Fibroblast of upper back skin (primary cell): Measurements from ENCODE around the gene PPM1H.

ENCODE experiments used
- DNase-seq: peaks from one replicate; pipeline ENCODE4 v3.0.0-alpha.2; 2013

The PPM1H gene

GRCh38 chr12:62631471-62632410, 303.2 kb downstream of the PPM1H start:
- peak; percentile 99 for DNase-seq

- no peak for DNase-seq
These were observed 304.8 kb downstream of the PPM1H start for GRCh38 chr12:62629971-62630739.

- DNase-seq: no peak
These were observed 305.5 kb downstream of the PPM1H start for GRCh38 chr12:62629413-62629812.

- DNase-seq: no peak
These were observed 307.8 kb downstream of the PPM1H start for GRCh38 chr12:62627181-62627580.

GRCh38 chr12:62625228-62625627, 309.7 kb downstream of the PPM1H start:
- peak; percentile 73 for DNase-seq

GRCh38 chr12:62622177-62622576, 312.8 kb downstream of the PPM1H start:
- DNase-seq: no peak

- no peak for DNase-seq
These were observed 313.8 kb downstream of the PPM1H start for GRCh38 chr12:62621101-62621638.

GRCh38 chr12:62618930-62619329, 316.0 kb downstream of the PPM1H start:
- DNase-seq: no peak

GRCh38 chr12:62618319-62618718, 316.6 kb downstream of the PPM1H start:
- no peak for DNase-seq

GRCh38 chr12:62613081-62613480, 321.9 kb downstream of the PPM1H start:
- DNase-seq: peak; percentile 58

- DNase-seq: no peak
These were observed 328.3 kb downstream of the PPM1H start for GRCh38 chr12:62606654-62607053.

- no peak for DNase-seq
These were observed 329.0 kb downstream of the PPM1H start for GRCh38 chr12:62605981-62606380.

- peak; percentile 59 for DNase-seq
These were observed 330.1 kb downstream of the PPM1H start for GRCh38 chr12:62604871-62605270.

- DNase-seq: no peak
These were observed 330.6 kb downstream of the PPM1H start for GRCh38 chr12:62604373-62604772.

GRCh38 chr12:62603811-62604098, 331.2 kb downstream of the PPM1H start:
- no peak for DNase-seq

GRCh38 chr12:62603061-62603810, 331.7 kb downstream of the PPM1H start:
- peak; percentile 85 for DNase-seq

- peak; percentile 92 for DNase-seq
These were observed 332.5 kb downstream of the PPM1H start for GRCh38 chr12:62602255-62603060.

- no peak for DNase-seq
These were observed 333.2 kb downstream of the PPM1H start for GRCh38 chr12:62601765-62602164.

- no peak for DNase-seq
These were observed 335.0 kb downstream of the PPM1H start for GRCh38 chr12:62599854-62600437.

GRCh38 chr12:62598846-62599245, 336.1 kb downstream of the PPM1H start:
- no peak for DNase-seq

GRCh38 chr12:62597253-62597652, 337.7 kb downstream of the PPM1H start:
- DNase-seq: no peak
